DOHH2 (cell line): ENCODE data around the gene JAML.

Experiments used
- H3F3A ChIP-seq: fragments of 200-600 bp; sonication (generic), shearing (Covaris generic); 2 replicates; pipeline ENCODE4 v1.6.0; 2016; ENCODE audit warnings: antibody characterized with exemption, mild to moderate bottlenecking; ENCODE audit not compliant: control insufficient read depth, insufficient read depth
- H3K27ac ChIP-seq: fragments of 200-600 bp; sonication (generic); 2 replicates; pipeline ENCODE4 v1.5.1; 2014; ENCODE audit warnings: low read depth, mild to moderate bottlenecking, low read length, moderate library complexity
- H3K27me3 ChIP-seq: fragments of 200-600 bp; sonication (generic); 2 replicates; pipeline ENCODE4 v1.6.1; 2014; ENCODE audit warnings: mild to moderate bottlenecking, low read length, mixed read lengths; ENCODE audit not compliant: control insufficient read depth
- H3K36me3 ChIP-seq: fragments of 200-600 bp; sonication (generic); 2 replicates; pipeline ENCODE4 v1.6.1; 2014; ENCODE audit warnings: mild to moderate bottlenecking, low read length, moderate library complexity, mixed read lengths; ENCODE audit not compliant: control insufficient read depth
- H3K4me1 ChIP-seq: fragments of 200-600 bp; sonication (generic); 2 replicates; pipeline ENCODE4 v1.6.1; 2014; ENCODE audit warnings: mild to moderate bottlenecking, low read length, mixed read lengths; ENCODE audit not compliant: control insufficient read depth
- H3K4me2 ChIP-seq: fragments of 200-600 bp; sonication (generic); 2 replicates; pipeline ENCODE4 v1.6.0; 2014; ENCODE audit warnings: mild to moderate bottlenecking, low read length, moderate library complexity
- H3K4me3 ChIP-seq: fragments of 200-600 bp; sonication (generic); 2 replicates; pipeline ENCODE4 v1.5.1; 2014; ENCODE audit warnings: mild to moderate bottlenecking, low read length, mixed read lengths
- H3K79me2 ChIP-seq: fragments of 200-600 bp; sonication (generic); 2 replicates; pipeline ENCODE4 v1.6.1; 2014; ENCODE audit warnings: mild to moderate bottlenecking, low read length, mixed read lengths; ENCODE audit not compliant: control insufficient read depth
- H3K9me2 ChIP-seq: fragments of 200-600 bp; sonication (generic); replicated peaks from 2 replicates; pipeline ENCODE4 v1.6.1; 2014; ENCODE audit warnings: mild to moderate bottlenecking, low read length, mixed read lengths; ENCODE audit not compliant: control insufficient read depth
- H3K9me3 ChIP-seq: fragments of 200-600 bp; sonication (generic); 2 replicates; pipeline ENCODE4 v1.6.1; 2014; ENCODE audit warnings: antibody characterized with exemption, low read length, mixed read lengths; ENCODE audit not compliant: control insufficient read depth, insufficient read depth
- H4K20me1 ChIP-seq: fragments of 200-600 bp; sonication (generic); 2 replicates; pipeline ENCODE4 v1.6.0; 2014; ENCODE audit warnings: low read depth, mild to moderate bottlenecking, antibody characterized with exemption, low read length, moderate library complexity; ENCODE audit not compliant: control insufficient read depth, insufficient read depth
- CTCF ChIP-seq: fragments of 200-600 bp; sonication (generic); IDR thresholded peaks from one replicate; pipeline ENCODE4 v1.5.1; 2014; ENCODE audit warnings: antibody characterized with exemption, mild to moderate bottlenecking, low read depth, low read length; ENCODE audit not compliant: poor library complexity, severe bottlenecking
- EZH2phosphoT487 ChIP-seq: fragments of 200-600 bp; sonication (generic); IDR thresholded peaks from 2 replicates; pipeline ENCODE4 v1.6.1; 2017; ENCODE audit warnings: borderline replicate concordance, mild to moderate bottlenecking, antibody characterized with exemption, low read length, moderate library complexity, mixed read lengths

Gene JAML

DNA sequence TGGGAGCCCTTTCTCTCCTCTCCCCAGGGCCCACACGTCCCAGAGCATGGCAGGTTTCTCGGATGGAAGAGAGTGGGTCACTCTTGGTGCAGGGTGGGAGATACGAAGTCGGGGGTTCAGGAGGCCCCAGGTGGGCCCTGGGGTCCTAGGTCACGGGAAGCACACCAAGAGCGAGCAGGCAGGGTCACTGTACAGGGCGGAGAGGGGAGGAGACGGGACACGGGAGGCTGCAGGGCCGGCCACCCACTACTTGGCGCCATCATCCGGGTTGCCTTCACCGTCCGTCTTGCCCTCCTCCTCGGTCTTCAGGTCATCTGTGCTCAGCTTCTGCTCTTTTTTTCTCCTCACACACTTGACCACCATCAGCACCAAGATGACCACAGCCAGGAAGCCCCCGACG lies 58.2 kb downstream of the JAML start:
- H3K4me1 ChIP-seq: 0 out of 2 replicates have a peak, but pooled peaks cover 2% of the 10 kb centered on the region
- H3K79me2 ChIP-seq: no peaks in the 10 kb centered on the region
- H3K9me3 ChIP-seq: no peaks in the 10 kb centered on the region
- no peaks in the 10 kb centered on the region for H3K36me3 ChIP-seq
- H3K4me2 ChIP-seq: no peak overlapping the region
- H3K9me2 ChIP-seq: no peaks in the 10 kb centered on the region
- TF ChIP-seq EZH2phosphoT487 (no peak), CTCF (no peak)
- peaks cover 30% of the 10 kb centered on the region for H3K27me3 ChIP-seq
- H3K4me3 ChIP-seq: no peak overlapping the region
- H4K20me1 ChIP-seq: no peaks in the 10 kb centered on the region
- H3K27ac ChIP-seq: no peak overlapping the region
- no peaks in the 10 kb centered on the region for H3F3A ChIP-seq

GRCh38 chr11:118164885-118165284 lies 59.9 kb downstream of the JAML start:
- Histone ChIP-seq H3K4me3 (no peak overlapping the region), H4K20me1 (no peaks in the 10 kb centered on the region), H3K36me3 (no peaks in the 10 kb centered on the region), H3K27me3 (peaks cover 43% of the 10 kb centered on the region), H3K27ac (no peak overlapping the region), H3K9me2 (no peaks in the 10 kb centered on the region), H3K4me2 (no peak overlapping the region), H3K9me3 (no peaks in the 10 kb centered on the region), H3K79me2 (no peaks in the 10 kb centered on the region), H3K4me1 (no peaks in the 10 kb centered on the region), H3F3A (no peaks in the 10 kb centered on the region)
- TF ChIP-seq EZH2phosphoT487 (no peak), CTCF (no peak)

DNA sequence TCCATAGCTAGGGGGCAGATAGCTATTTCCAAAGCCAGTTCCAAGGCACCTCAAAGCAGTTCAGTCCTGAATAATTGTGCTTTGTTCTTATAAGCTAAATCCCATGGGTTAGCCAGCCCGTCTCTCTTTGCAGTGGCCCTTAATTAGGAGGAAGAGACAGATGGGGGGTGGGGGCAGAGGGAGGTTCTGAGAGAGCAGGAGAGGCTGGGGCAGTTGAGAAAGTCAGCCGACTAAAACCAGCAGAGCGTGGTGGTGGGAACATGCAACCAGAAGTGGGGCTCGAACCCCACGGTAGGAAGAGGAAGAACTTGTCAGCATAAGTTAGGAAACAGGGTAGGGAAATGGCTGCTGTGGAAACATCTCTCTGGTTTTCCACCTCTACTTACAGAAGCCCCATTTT lies 61.3 kb downstream of the JAML start:
- Histone ChIP-seq H3K9me2 (no peaks in the 10 kb centered on the region), H3K4me1 (no peaks in the 10 kb centered on the region), H3K4me2 (no peak overlapping the region), H3K36me3 (no peaks in the 10 kb centered on the region), H3K9me3 (no peaks in the 10 kb centered on the region), H3K27me3 (peaks cover 54% of the 10 kb centered on the region), H3K79me2 (no peaks in the 10 kb centered on the region), H4K20me1 (no peaks in the 10 kb centered on the region), H3K27ac (no peak overlapping the region), H3K4me3 (no peak overlapping the region), H3F3A (no peaks in the 10 kb centered on the region)
- TF ChIP-seq EZH2phosphoT487 (no peak), CTCF (no peak)

DNA sequence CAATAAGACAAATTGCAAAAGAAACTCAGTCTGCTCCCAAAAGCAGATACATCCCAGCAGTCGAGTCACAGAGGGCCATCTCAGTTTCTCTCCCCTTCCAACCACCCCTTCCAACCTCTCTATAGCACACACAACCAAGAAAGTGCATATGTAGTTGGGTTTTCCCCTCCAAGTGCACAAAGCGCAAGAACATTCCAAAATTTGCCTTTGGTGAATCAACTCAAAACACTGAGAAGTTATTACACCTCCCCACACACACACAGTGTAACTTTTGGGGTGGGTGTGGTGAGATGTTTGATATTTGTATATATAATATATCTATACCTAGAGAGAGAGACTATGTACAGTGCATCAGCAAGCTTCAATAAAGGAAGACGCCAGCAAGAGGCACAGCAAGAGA lies 62.0 kb downstream of the JAML start:
- Histone ChIP-seq H3F3A (no peaks in the 10 kb centered on the region), H3K36me3 (no peaks in the 10 kb centered on the region), H4K20me1 (no peaks in the 10 kb centered on the region), H3K4me3 (no peak overlapping the region), H3K27me3 (peaks cover 61% of the 10 kb centered on the region), H3K9me3 (no peaks in the 10 kb centered on the region), H3K9me2 (no peaks in the 10 kb centered on the region), H3K4me1 (no peaks in the 10 kb centered on the region), H3K79me2 (no peaks in the 10 kb centered on the region), H3K27ac (no peak overlapping the region), H3K4me2 (no peak overlapping the region)
- TF ChIP-seq EZH2phosphoT487: no peak
- no peak for TF ChIP-seq CTCF
